Gastroesophageal sphincter (tissue), 4 donors: ENCODE data around the gene PPP1R7. TPM values are rescaled to one million over a fixed set of nuclear protein-coding genes. Genes with fewer than 3 reads are reported as not detected.

Experiments used
- ATAC-seq: fragments of 150-250 bp; one replicate; pipeline ENCODE4 v1.9.1; 2016; ENCODE audit warnings: mild to moderate bottlenecking, moderate library complexity
- H3K27ac ChIP-seq, 4 donors: fragments of 200-600 bp; sonication (generic) in 3 of 4; 1 replicate in 3 of 4; 2 replicates in 1 of 4; pipeline ENCODE4 v1.5.1; 2016 to 2019
- H3K27me3 ChIP-seq: fragments of 200-600 bp; sonication (generic); one replicate; pipeline ENCODE4 v1.5.1; 2019
- H3K36me3 ChIP-seq, 2 donors: fragments of 200-600 bp; sonication (generic); one replicate each; pipeline ENCODE4 v1.5.1; 2019; ENCODE audit warnings: control low read depth in 1 of 2
- H3K4me1 ChIP-seq, 3 donors: fragments of 200-600 bp; sonication (generic); 1 replicate in 2 of 3; 2 replicates in 1 of 3; pipeline ENCODE4 v1.5.1; 2016 to 2019; ENCODE audit warnings: control low read depth in 2 of 3
- H3K4me3 ChIP-seq, 2 donors: fragments of 200-600 bp; sonication (generic); one replicate each; pipeline ENCODE4 v1.5.1; 2019; ENCODE audit warnings: mild to moderate bottlenecking in 1 of 2, moderate library complexity in 1 of 2
- H3K9me3 ChIP-seq, 3 donors: fragments of 200-600 bp; sonication (generic); one replicate each; pipeline ENCODE4 v1.5.1; 2017 to 2019; ENCODE audit warnings: control low read depth in 2 of 3
- CTCF ChIP-seq, 4 experiments: fragments of 200-600 bp in 2 of 4; fragments of 450-650 bp in 2 of 4; sonication (generic) in 1 of 4; IDR thresholded peaks; one replicate each; pipeline ENCODE4 v1.5.1; 2017 to 2019; ENCODE audit warnings: antibody characterized with exemption in 4 of 4, mild to moderate bottlenecking in 2 of 4, moderate library complexity in 2 of 4
- EP300 ChIP-seq: sonication (generic); formaldehyde crosslinking; IDR thresholded peaks from one replicate; pipeline ENCODE4 v1.6.1; 2017; ENCODE audit warnings: antibody characterized with exemption, mild to moderate bottlenecking
- POLR2A ChIP-seq, 2 donors: fragments of 450-650 bp; IDR thresholded peaks; one replicate each; pipeline ENCODE4 v1.6.1; 2017; ENCODE audit warnings: antibody characterized with exemption in 2 of 2, mild to moderate bottlenecking in 2 of 2, moderate library complexity in 1 of 2
- POLR2AphosphoS5 ChIP-seq: sonication (generic); formaldehyde crosslinking; IDR thresholded peaks from one replicate; pipeline ENCODE4 v1.6.1; 2017; ENCODE audit warnings: antibody characterized with exemption
- WGBS, 2 donors: methylation state at CpG; one replicate each; pipeline ENCODE4 v1.1.5; 2018; ENCODE audit warnings: low coverage in 1 of 2; 5-methylcytosine and 5-hydroxymethylcytosine counted together
- total RNA-seq, 4 donors: library from RNA; depleted of rRNA; stranded (reverse); fragments of >200 nt; gene quantifications; one replicate each; pipeline ENCODE4 v1.1.0, GENCODE V29; 2016

Gene PPP1R7
- total RNA-seq, 4 donors from 2014 or later: 62.3 to 90.7 (median 73.3) TPM

- no peak for ATAC-seq
- 70% methylated on average over 6 of the region's 21 CpGs; no CpG with 5 or more reads in 1 of the 2 donors for WGBS, 2 donors
- no peaks in the 10 kb centered on the region for H3K27me3 ChIP-seq
- TF ChIP-seq EP300: no peak
- no peak for TF ChIP-seq CTCF (IDR thresholded peaks at IDR 0.05)
- no peak for TF ChIP-seq POLR2AphosphoS5
- no peak for TF ChIP-seq POLR2A (IDR thresholded peaks at IDR 0.05)
- H3K4me1 ChIP-seq: no peaks in the 10 kb centered on the region
- H3K27ac ChIP-seq: no peak overlapping the region
- no peak overlapping the region for H3K4me3 ChIP-seq
- H3K9me3 ChIP-seq: no peaks in the 10 kb centered on the region
- peaks cover 0 to 19% of the 10 kb centered on the region in 2 donors for H3K36me3 ChIP-seq
These were observed 24.1 kb upstream of the PPP1R7 start for GRCh38 chr2:241126201-241126611.

- TF ChIP-seq POLR2A (IDR thresholded peaks at IDR 0.05) (no peak), POLR2AphosphoS5 (no peak), EP300 (no peak), CTCF (IDR thresholded peaks at IDR 0.05) (no peak)
- peaks cover 0 to 19% of the 10 kb centered on the region in 2 donors for H3K36me3 ChIP-seq
- no peak overlapping the region for H3K4me3 ChIP-seq
- ATAC-seq: no peak
- no CpG with 5 or more reads among the region's 18 CpGs for WGBS, 2 donors
- no peaks in the 10 kb centered on the region for H3K4me1 ChIP-seq
- H3K27me3 ChIP-seq: no peaks in the 10 kb centered on the region
- H3K27ac ChIP-seq: no peak overlapping the region
- H3K9me3 ChIP-seq: no peaks in the 10 kb centered on the region
These were observed 23.5 kb upstream of the PPP1R7 start for GRCh38 chr2:241126771-241127202.

- Histone ChIP-seq H3K4me3 (no peak overlapping the region), H3K36me3 (peaks cover 0 to 12% of the 10 kb centered on the region in 2 donors), H3K9me3 (no peaks in the 10 kb centered on the region), H3K27ac (no peak overlapping the region), H3K4me1 (no peaks in the 10 kb centered on the region), H3K27me3 (no peaks in the 10 kb centered on the region)
- WGBS, 2 donors: 95% methylated on average over 8 of the region's 8 CpGs; no CpG with 5 or more reads in 1 of the 2 donors
- ATAC-seq: no peak
- TF ChIP-seq CTCF (IDR thresholded peaks at IDR 0.05): no peak
- TF ChIP-seq POLR2A (IDR thresholded peaks at IDR 0.05): no peak
- TF ChIP-seq EP300: no peak
- no peak for TF ChIP-seq POLR2AphosphoS5
These were observed 22.0 kb upstream of the PPP1R7 start for GRCh38 chr2:241128266-241128665.

GRCh38 chr2:241129086-241129871 is 21.0 kb upstream of the PPP1R7 start:
- WGBS, 2 donors: 94 to 100% methylated on average over 1 to 3 of the region's 12 CpGs
- Histone ChIP-seq H3K27ac (no peak overlapping the region), H3K27me3 (no peaks in the 10 kb centered on the region), H3K4me3 (no peak overlapping the region), H3K9me3 (no peaks in the 10 kb centered on the region), H3K36me3 (peaks cover 0 to 12% of the 10 kb centered on the region in 2 donors), H3K4me1 (no peaks in the 10 kb centered on the region)
- TF ChIP-seq POLR2A (IDR thresholded peaks at IDR 0.05) (no peak), EP300 (no peak), CTCF (IDR thresholded peaks at IDR 0.05) (no peak), POLR2AphosphoS5 (no peak)
- ATAC-seq: no peak

GRCh38 chr2:241130316-241130715 is 20.0 kb upstream of the PPP1R7 start:
- no peaks in the 10 kb centered on the region for H3K4me1 ChIP-seq
- no peak overlapping the region for H3K27ac ChIP-seq
- WGBS, 2 donors: 95% methylated on average over 11 of the region's 16 CpGs; no CpG with 5 or more reads in 1 of the 2 donors
- no peak for ATAC-seq
- no peaks in the 10 kb centered on the region for H3K27me3 ChIP-seq
- peaks cover 0 to 12% of the 10 kb centered on the region in 2 donors for H3K36me3 ChIP-seq
- H3K4me3 ChIP-seq: no peak overlapping the region
- TF ChIP-seq CTCF (IDR thresholded peaks at IDR 0.05): no peak
- no peak for TF ChIP-seq POLR2AphosphoS5
- no peak for TF ChIP-seq EP300
- TF ChIP-seq POLR2A (IDR thresholded peaks at IDR 0.05): no peak
- H3K9me3 ChIP-seq: no peaks in the 10 kb centered on the region
